Nephron progenitor cell (in vitro differentiated cells): Measurements from ENCODE around the gene A4GALT.

ENCODE experiments used
- DNase-seq: peaks from one replicate; pipeline ENCODE4 v3.0.0; 2021
- H3K27ac Mint-ChIP-seq: 2 replicates; pipeline ENCODE4 v1.8.0; 2021; ENCODE audit warnings: mild to moderate bottlenecking, moderate library complexity, mixed read lengths
- H3K27me3 Mint-ChIP-seq: 2 replicates; pipeline ENCODE4 v1.8.0; 2021; ENCODE audit warnings: mild to moderate bottlenecking, low read depth, mixed read lengths; ENCODE audit not compliant: poor library complexity
- H3K36me3 Mint-ChIP-seq: 2 replicates; pipeline ENCODE4 v1.8.0; 2021; ENCODE audit warnings: low read depth, mixed read lengths
- H3K4me1 Mint-ChIP-seq: 2 replicates; pipeline ENCODE4 v1.8.0; 2021; ENCODE audit warnings: mixed read lengths
- H3K4me3 Mint-ChIP-seq: 2 replicates; pipeline ENCODE4 v1.8.0; 2021; ENCODE audit warnings: mild to moderate bottlenecking, moderate library complexity, mixed read lengths
- H3K9me3 Mint-ChIP-seq: 2 replicates; pipeline ENCODE4 v1.8.0; 2021; ENCODE audit warnings: mild to moderate bottlenecking, moderate library complexity, mixed read lengths
- TF ChIP-seq, protein P1 (sequence below): fragments of 200-600 bp; sonication (generic); IDR thresholded peaks from 2 replicates; pipeline ENCODE4 v1.5.0; 2021; ENCODE audit warnings: antibody characterized with exemption

Gene A4GALT

DNA sequence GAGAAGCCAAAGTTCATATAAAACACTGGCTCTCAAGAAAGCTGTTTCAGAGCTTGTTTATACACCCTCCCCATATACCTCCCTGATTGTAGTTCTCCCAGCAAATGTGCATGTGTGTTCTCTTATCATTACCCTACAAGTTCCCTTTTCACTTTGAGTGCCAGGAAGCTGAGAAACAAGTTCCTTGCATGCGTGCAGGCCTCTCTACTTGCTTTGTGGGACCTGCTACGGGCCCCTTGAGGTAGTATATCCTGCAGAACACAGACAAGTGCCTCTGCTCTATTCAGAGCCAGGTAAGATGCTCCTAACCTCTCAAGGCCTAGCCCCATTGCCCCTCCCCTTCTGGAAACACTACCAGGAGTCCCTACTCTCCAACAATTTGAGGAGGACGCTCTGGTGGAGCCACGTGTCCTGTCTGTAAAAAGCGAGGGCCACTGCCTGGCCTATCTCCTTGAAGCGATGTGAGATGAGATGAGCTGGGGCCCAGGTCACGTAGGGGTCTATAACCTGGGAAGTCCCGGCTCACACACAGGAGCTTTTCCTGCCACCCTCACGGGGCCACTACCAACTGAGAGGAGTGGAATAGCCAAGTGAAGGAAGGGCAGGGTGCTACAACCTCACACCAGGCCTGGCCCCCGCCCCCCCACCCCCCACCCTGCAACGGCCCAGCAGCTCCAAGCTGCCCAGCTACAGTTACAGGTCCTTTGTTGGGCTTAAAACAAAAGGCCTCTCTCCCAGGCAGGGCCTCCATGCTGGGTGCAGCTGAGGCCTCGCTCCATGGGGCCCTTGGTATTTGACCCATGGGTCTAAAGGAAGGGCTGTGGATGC is 77.7 kb downstream of the A4GALT start:
- Mint-ChIP-seq H3K27me3 (no peaks in the 10 kb centered on the region), H3K27ac (peak overlapping the region; percentile 71), H3K9me3 (no peaks in the 10 kb centered on the region), H3K4me1 (peaks cover 52% of the 10 kb centered on the region), H3K4me3 (no peak overlapping the region), H3K36me3 (peaks cover 11% of the 10 kb centered on the region)
- no peak for DNase-seq
- TF ChIP-seq, protein P1, sequence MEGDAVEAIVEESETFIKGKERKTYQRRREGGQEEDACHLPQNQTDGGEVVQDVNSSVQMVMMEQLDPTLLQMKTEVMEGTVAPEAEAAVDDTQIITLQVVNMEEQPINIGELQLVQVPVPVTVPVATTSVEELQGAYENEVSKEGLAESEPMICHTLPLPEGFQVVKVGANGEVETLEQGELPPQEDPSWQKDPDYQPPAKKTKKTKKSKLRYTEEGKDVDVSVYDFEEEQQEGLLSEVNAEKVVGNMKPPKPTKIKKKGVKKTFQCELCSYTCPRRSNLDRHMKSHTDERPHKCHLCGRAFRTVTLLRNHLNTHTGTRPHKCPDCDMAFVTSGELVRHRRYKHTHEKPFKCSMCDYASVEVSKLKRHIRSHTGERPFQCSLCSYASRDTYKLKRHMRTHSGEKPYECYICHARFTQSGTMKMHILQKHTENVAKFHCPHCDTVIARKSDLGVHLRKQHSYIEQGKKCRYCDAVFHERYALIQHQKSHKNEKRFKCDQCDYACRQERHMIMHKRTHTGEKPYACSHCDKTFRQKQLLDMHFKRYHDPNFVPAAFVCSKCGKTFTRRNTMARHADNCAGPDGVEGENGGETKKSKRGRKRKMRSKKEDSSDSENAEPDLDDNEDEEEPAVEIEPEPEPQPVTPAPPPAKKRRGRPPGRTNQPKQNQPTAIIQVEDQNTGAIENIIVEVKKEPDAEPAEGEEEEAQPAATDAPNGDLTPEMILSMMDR, result no peak
